ENCODE measurements around the gene SLC31A2.
"Not testable (repeated sequence)": the region's sequence is repeated elsewhere in the genome, so short reads cannot be mapped to it uniquely, and the experiment has no call there.

Gene SLC31A2

GRCh38 chr9:113139953-113140352 lies 10.9 kb upstream of the SLC31A2 start:
- DNase-seq (ENCODE audit: extremely low read depth, insufficient read length) = no peak

GRCh38 chr9:113140896-113141295 lies 9.9 kb upstream of the SLC31A2 start:
- not testable (repeated sequence) for H3K4me3 ChIP-seq (replicated peaks; ENCODE audit: low read depth, low read length); H3K36me3 ChIP-seq (ENCODE audit: control insufficient read depth, insufficient read depth, low read length); H3K27me3 ChIP-seq (replicated peaks; ENCODE audit: control insufficient read depth, insufficient read depth, low read length); DNase-seq (ENCODE audit: extremely low read depth, insufficient read length)

More at GRCh38 chr9:113139953-113140352, 10.9 kb upstream of the SLC31A2 start:
- H3K4me3 ChIP-seq (replicated peaks; ENCODE audit: low read depth, low read length) = no peak overlapping the region
- TF ChIP-seq CTCF (IDR thresholded peaks at IDR 0.05; ENCODE audit: insufficient read depth, low read length, poor library complexity, severe bottlenecking) = no peak
- H3K36me3 ChIP-seq (ENCODE audit: control insufficient read depth, insufficient read depth, low read length) = no peaks in the 10 kb centered on the region
- no peaks in the 10 kb centered on the region for H3K27me3 ChIP-seq (replicated peaks; ENCODE audit: control insufficient read depth, insufficient read depth, low read length)

GRCh38 chr9:113143432-113144227 lies 7.2 kb upstream of the SLC31A2 start:
- DNase-seq (ENCODE audit: extremely low read depth, insufficient read length) = no peak
- no peak overlapping the region for H3K4me3 ChIP-seq (replicated peaks; ENCODE audit: low read depth, low read length)
- H3K36me3 ChIP-seq (ENCODE audit: control insufficient read depth, insufficient read depth, low read length) = no peaks in the 10 kb centered on the region
- H3K27me3 ChIP-seq (replicated peaks; ENCODE audit: control insufficient read depth, insufficient read depth, low read length) = no peaks in the 10 kb centered on the region; the same call in 1 of the 2 replicates
- TF ChIP-seq CTCF (IDR thresholded peaks at IDR 0.05; ENCODE audit: insufficient read depth, low read length, poor library complexity, severe bottlenecking) = no peak

GRCh38 chr9:113148372-113148705 lies 2.5 kb upstream of the SLC31A2 start:
- no peaks in the 10 kb centered on the region for H3K36me3 ChIP-seq (ENCODE audit: control insufficient read depth, insufficient read depth, low read length)
- no peak for DNase-seq (ENCODE audit: extremely low read depth, insufficient read length)
- TF ChIP-seq CTCF (IDR thresholded peaks at IDR 0.05; ENCODE audit: insufficient read depth, low read length, poor library complexity, severe bottlenecking) = no peak
- no peak overlapping the region for H3K4me3 ChIP-seq (replicated peaks; ENCODE audit: low read depth, low read length)
- H3K27me3 ChIP-seq (replicated peaks; ENCODE audit: control insufficient read depth, insufficient read depth, low read length) = no peaks in the 10 kb centered on the region; the same call in 1 of the 2 replicates

- Histone ChIP-seq H3K4me3 (replicated peaks; ENCODE audit: low read depth, low read length) (no peak overlapping the region), H3K36me3 (ENCODE audit: control insufficient read depth, insufficient read depth, low read length) (no peaks in the 10 kb centered on the region), H3K27me3 (replicated peaks; ENCODE audit: control insufficient read depth, insufficient read depth, low read length) (no peaks in the 10 kb centered on the region; the same call in 1 of the 2 replicates)
- DNase-seq (ENCODE audit: extremely low read depth, insufficient read length) = no peak
- TF ChIP-seq CTCF (IDR thresholded peaks at IDR 0.05; ENCODE audit: insufficient read depth, low read length, poor library complexity, severe bottlenecking) = no peak
Observed at GRCh38 chr9:113148781-113149510, 1.9 kb upstream of the SLC31A2 start.

- not testable (repeated sequence) for H3K27me3 ChIP-seq (replicated peaks; ENCODE audit: control insufficient read depth, insufficient read depth, low read length); H3K4me3 ChIP-seq (replicated peaks; ENCODE audit: low read depth, low read length); DNase-seq (ENCODE audit: extremely low read depth, insufficient read length); H3K36me3 ChIP-seq (ENCODE audit: control insufficient read depth, insufficient read depth, low read length)
Observed at GRCh38 chr9:113149561-113149960, 1.2 kb upstream of the SLC31A2 start.

Measured in GM06990 (cell line).